NCI-H2107 treated with DMSO at 0.1 percent for 48 hours (cell line): ENCODE data around the gene TTC7B.
A peak's percentile ranks its signal among the peaks of the same experiment; 100 is the strongest.

Source experiments
- DNase-seq: peaks from one replicate; lab custom pipeline; 2025; ENCODE audit not compliant: unreplicated experiment; lab: John Stamatoyannopoulos, UW

TTC7B gene

GRCh38 chr14:90517076-90517841 lies 299.0 kb downstream of the TTC7B start:
- DNase-seq = no peak

DNA sequence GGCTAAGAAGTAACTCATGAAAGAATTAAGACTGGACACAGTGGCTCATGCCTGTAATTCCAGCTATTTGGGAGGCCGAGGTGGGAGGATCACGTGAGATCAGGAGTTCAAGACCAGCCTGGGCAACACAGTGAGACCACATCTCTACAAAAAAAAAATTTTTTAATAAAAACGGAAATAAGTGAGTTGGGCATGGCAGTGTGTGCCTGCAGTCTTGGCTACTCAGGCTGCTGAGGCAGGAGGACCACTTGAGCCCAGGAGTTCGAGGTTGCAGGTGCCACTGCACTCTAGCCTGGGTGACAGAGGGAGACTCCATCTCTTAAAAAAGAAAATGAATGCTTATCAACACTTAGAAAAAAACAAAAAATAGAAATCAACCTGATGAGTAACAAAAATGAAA lies 301.7 kb downstream of the TTC7B start:
- DNase-seq = no peak

DNA sequence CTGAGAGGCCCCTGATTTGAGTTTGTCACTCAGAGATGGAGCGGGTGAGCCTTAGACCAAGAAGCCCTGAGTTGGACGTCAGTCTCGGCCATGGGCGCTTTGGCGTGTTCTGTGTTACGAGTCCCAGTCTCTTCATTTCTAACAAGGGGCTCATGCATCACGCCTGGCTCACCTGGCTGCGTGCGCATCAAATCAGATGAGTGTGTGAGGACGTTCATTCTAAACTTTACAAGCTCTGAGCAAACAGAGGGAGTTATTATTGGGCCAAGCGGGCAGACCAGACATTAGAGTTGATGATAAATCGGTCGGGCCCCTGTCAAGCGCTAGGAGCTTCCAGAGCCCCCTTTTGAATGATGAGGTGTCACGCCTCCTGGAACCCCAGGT lies 302.2 kb downstream of the TTC7B start:
- no peak for DNase-seq

DNA sequence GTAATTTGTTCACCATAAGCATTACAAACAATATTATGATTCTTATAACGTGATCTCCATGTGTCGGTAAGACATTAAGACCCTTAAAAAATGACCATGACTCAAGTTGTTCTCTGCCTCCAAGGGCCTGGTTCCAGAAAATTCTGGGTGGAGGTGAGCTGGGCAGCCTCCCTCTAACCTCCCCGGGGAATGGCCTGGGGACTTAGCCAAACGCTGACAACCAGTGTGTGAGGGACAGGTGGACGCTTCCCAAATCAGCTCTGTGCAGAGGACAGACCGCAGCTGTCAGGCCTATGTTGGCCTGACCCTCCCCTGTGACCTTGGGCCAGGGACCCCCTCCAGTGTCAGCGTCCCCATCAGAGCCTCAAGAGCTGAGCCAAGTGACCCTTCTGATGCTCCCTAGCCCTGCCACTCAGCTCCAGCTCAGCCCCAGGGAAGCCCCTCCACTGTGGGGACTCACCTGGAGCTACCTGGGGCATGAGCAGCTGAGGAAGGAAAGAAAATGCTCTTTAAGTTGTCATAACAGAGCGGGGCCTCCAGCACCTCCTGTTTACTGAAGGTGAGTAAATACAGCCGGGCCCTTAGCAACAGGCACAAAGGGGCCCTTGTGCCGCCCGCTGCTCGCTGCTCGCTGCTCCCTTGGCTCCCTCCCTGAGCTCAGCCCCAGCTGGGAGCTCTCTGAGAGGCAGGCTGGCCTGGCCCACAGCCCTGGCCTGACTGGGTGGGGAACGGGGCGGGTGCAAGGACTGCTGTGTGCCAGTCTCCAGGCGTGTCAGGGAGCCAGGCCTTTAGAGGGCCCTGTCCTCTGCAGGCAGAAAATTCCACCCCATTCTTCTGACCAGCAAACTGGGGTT lies 302.8 kb downstream of the TTC7B start:
- DNase-seq = peak; percentile 96

GRCh38 chr14:90512329-90512991 lies 303.8 kb downstream of the TTC7B start:
- DNase-seq = no peak

- DNase-seq = no peak
Observed at GRCh38 chr14:90511795-90512328, 304.4 kb downstream of the TTC7B start.

DNA sequence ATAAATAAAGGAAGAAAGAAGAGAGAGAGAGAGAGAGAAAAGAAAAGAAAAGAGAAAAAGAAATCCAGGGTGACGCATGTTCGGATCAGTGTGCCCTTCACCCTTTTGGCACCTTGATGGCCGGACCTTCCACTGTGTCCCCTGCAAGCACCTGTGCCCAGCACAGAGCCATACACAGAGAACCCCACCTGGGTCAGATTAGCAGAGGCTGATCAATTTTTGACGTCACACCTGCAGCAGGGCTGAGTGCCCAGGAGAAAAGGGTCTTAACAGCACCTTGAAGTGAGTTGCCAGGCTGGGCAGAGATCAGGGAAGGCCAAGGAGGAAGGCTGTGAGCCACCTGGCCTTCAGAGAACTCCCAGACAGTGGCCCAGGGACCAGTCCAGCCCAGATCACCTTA lies 305.0 kb downstream of the TTC7B start:
- no peak for DNase-seq

- DNase-seq = peak; percentile 85
Observed at GRCh38 chr14:90510159-90510558, 306.1 kb downstream of the TTC7B start.

DNA sequence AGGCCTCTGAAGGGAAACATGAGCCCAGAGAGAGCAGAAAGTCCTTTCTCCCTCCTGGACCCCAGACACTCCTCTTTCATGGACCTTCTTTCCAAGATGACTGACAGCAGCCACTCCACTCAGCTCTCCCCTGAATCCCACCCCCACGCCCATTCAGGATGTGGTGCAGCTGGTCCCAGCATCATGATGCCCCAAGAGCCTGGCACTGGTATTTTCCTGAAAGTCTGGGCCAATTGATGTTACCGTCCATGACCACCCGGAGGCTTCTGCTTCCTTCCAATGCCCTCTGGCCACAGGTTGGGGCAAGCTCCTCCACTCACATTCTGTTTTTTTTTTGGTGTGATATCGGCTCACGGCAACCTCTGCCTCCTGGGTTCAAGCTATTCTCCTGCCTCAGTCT lies 306.8 kb downstream of the TTC7B start:
- no peak for DNase-seq

DNA sequence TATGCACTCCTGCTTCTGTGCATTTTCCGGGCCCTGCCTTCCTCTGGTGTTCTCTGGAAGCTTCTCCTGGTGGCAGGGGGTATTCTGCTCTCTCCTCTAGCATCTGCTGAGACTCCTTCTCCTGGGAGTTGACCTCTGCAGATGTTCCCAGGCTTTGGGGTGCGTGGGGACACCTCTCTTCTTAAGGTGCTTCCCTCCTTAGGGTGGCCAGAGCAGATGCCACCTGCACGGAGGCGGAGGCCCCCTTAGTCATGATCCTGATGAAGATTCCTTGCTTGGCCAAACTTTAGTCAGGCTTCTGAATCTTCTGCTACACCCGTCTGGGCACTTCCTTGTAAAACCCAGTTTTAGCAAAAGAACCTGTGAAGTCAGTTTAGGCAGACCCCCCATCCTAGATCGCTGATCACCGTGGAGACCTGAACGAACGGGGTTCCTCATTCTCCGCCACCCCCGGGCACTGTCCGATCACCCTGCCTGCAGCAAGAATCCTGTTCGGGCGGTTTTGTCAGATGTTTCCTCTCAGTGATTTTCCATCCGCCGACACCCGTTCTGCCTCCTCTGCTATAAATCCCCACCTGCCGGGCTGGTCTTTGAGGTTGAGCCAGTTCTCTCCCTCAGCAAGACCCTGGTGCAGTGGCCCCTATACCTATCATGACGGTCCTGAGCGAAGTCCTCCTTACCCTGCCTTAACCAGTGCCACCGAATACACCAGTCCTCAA lies 307.5 kb downstream of the TTC7B start:
- no peak for DNase-seq

- DNase-seq = no peak
Observed at GRCh38 chr14:90508036-90508435, 308.2 kb downstream of the TTC7B start.

DNA sequence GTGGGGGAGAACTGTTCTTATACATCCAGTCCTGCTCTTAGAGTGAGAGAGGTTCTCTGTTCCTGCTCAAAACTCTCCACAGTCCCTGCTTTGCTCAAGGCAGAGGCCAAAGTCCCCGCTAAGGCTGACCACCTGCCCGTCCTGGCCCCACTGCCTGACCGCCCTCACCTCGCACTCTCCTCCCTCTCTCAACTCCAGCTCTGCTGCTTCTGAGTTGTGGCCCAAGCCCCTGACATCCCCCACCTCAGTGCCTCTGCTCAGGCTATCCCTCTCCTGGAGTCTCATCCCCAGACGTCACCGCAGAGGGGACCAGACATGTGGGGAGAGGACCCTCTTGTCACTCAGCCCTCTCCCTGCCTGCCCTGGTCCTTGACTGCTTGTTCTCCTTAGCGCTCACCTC lies 308.8 kb downstream of the TTC7B start:
- DNase-seq = no peak

GRCh38 chr14:90506748-90507147 lies 309.5 kb downstream of the TTC7B start:
- no peak for DNase-seq

DNA sequence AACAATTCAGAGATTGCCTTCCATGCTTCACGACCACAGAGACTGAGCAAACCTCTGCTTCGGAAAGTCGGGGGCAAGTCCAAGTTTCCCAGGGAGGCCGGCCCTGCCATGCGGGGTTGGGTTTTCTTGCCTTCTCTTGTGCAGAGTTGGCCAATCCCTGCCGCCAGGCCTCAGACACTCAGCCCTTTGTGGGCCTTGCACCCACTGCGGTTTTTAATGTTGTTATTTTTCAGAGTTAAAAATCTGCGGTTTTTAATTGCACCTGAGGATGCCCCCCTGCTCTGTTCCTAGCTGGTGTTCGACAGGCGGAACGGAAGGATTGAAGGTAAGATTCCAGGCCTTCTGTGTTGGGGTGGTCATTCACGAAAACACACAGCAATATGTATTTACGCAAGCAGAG lies 310.7 kb downstream of the TTC7B start:
- DNase-seq = peak; percentile 87

DNA sequence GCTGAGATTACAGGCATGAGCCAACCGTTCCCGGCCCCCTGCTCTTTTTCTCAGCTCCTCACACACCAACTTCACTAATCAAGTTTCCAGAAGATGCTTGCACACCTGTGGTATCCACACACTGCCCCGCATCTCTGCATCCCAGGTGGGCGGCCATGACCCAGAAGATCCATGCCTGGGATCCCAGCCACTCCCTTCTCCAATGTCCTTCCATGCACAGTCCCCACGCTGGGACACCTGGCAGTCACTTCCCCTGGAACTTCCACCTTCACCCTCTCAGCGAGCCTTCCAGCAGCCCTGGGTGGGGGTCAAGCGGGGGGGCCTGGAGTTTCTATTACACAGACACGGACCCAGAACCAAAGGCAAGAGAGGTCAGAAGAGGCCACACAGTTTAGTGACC lies 311.6 kb downstream of the TTC7B start:
- no peak for DNase-seq

DNA sequence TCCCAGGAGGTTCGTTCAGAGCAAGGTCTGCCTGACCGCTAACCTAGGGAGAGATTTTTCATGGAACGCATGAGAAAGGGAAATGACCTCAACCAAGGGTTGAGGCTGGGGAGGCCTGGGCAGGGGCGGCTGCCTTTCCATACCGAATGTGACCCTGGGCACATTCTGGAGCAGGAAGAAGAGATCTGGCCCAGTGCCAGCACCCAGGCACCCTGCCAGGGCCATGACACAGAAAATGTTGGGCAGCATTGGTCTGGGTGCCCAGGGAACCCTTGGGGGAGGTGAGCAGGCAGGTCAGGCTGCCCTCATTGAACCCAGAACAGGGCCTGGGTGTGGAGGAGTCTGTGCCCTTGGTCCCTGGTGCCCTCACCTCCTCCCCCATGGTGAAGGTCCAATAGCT lies 312.6 kb downstream of the TTC7B start:
- DNase-seq = no peak

DNA sequence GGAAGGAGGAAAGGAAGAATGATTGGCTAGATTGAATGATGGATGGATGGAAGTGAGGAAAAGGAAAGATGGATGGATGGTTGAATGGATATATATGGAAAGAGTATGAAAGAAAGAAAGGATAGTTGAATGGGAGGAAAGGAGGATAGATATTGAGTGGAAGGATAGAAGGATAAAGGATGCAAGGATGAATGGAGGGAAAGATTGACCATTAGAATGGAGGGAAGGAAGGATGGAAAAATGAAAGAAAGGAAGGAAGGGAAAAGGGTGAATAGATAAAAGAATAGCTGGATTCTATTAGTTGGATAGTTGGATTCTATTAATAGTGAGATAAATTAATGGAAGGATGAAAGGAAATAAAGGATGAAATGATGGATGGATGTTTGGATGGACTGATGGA lies 313.5 kb downstream of the TTC7B start:
- no peak for DNase-seq

GRCh38 chr14:90500665-90501370 lies 315.4 kb downstream of the TTC7B start:
- DNase-seq = no peak

DNA sequence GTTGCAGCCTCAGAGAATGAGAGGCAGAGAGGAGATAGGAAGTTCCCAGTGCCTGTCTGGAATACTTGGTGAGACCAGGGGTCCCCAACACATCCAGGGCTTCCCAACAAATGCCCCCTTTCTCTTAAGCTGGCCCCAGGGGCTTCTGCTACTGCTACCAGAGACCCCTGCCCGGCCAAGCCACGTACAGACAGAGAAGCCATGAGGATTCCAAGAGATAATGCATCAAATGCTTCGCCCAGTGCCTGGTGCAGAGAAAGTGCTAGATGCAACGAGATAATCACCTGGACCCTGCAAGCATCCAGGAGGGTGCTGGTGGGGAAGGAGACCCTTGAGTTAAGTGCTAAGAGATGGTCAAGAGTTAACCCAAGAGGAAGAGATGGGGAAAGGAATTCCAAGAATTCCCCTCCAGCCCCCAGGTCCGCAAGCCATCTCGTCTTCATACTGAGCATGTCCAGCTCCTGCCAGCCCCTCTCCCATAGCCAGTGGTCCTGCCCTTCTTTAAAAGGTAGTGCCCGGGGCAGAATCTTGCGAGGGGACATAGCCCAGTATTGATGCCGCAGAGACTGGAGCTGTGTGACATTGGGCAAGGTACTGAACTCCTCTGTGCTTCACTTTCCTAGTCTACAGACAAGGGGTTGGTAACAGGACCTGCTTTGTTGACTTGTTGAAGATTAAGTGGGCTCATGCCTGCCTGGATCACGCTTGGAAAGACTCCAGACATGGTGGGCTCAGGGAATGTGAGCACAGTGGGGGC lies 316.1 kb downstream of the TTC7B start:
- DNase-seq = no peak

GRCh38 chr14:90499121-90499520 lies 317.1 kb downstream of the TTC7B start:
- no peak for DNase-seq
